RWPE1 (cell line): ENCODE measurements around the gene HNRNPC.
"Not testable (repeated sequence)": the region's sequence is repeated elsewhere in the genome, so short reads cannot be mapped to it uniquely, and the experiment has no call there.

Experiments
- CTCF ChIA-PET: fragments of 350-600 bp; sonication (Branson Sonifier 250); formaldehyde crosslinking; extraction: SDS; loops from one replicate; lab custom pipeline; 2021; lab: Yijun Ruan, JAX
- POLR2A ChIA-PET: fragments of 400-600 bp; formaldehyde crosslinking; extraction: SDS; loops from one replicate; lab custom pipeline; 2020; ENCODE audit warnings: antibody characterized with exemption; ENCODE audit not compliant: low non-redundant PET; lab: Yijun Ruan, JAX
- DNase-seq: peaks from one replicate; pipeline ENCODE4 v3.0.0; 2012; ENCODE audit warnings: low spot score
- H3K27ac ChIP-seq: fragments of 450-650 bp; 2 replicates; pipeline ENCODE4 v1.5.1; 2017
- CTCF ChIP-seq: fragments of 450-650 bp; conservative IDR thresholded peaks from 2 replicates; pipeline ENCODE4 v1.5.1; 2017; ENCODE audit warnings: low read depth, mild to moderate bottlenecking

HNRNPC gene

GRCh38 chr14:21184254-21184653, 85.0 kb downstream of the HNRNPC start:
- no peak for DNase-seq
- TF ChIP-seq CTCF: no peak
- no peak overlapping the region for H3K27ac ChIP-seq
- CTCF ChIA-PET: interaction anchor here (0.6 kb wide), 1 partner anchor 33 kb away, joined by 7 read pairs; no protein-coding TSS in a partner anchor
- POLR2A ChIA-PET: no interaction called here

DNA sequence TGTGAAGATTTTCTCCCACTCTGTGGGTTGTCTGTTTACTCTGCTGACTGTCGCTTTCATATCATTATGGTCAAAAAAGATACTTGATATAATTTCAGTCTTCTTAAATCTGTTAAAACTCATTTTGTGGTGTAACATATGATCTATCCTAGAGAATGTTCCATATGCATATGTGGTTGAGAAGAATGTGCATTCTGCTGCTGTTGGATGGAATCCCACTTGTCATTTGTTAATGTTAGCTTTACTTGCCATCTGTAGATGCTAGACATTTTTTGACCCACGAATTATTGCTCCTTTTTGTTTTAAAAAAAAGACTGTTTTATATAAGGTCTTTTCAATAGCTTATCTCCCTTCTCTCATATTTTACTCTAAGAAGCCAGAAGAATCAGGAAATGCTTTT, 87.1 kb downstream of the HNRNPC start:
- no peak for TF ChIP-seq CTCF
- ChIA-PET CTCF (no interaction called here), POLR2A (no interaction called here)
- H3K27ac ChIP-seq: no peak overlapping the region
- DNase-seq: no peak

GRCh38 chr14:21171128-21171527, 98.1 kb downstream of the HNRNPC start:
- TF ChIP-seq CTCF: no peak
- DNase-seq: no peak
- no peak overlapping the region for H3K27ac ChIP-seq
- CTCF ChIA-PET: no interaction called here
- POLR2A ChIA-PET: no interaction called here

- CTCF ChIA-PET: no interaction called here
- POLR2A ChIA-PET: no interaction called here
- no peak overlapping the region for H3K27ac ChIP-seq
- no peak for TF ChIP-seq CTCF
- DNase-seq: no peak
These were observed 99.7 kb downstream of the HNRNPC start for GRCh38 chr14:21169573-21169972.

DNA sequence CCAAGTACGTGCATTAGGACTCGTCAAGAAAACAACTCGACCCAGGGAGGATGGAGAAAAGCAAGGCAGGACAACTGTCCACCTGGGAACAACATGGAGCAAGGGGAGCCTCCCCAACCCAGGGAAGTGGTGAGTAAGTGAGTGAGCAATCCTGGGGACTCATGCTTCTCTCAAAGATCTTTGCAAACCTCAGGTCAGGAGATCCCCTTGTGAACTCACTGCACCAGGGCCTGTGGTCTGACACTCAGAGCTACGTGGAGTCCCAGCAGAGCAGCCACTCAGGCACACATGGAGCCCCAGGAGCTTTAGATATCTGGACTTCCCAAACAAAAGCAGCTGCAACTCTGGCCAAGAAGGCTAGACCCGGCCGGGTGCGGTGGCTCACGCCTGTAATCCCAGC, 101.2 kb downstream of the HNRNPC start:
- no peak overlapping the region for H3K27ac ChIP-seq
- no peak for TF ChIP-seq CTCF
- CTCF ChIA-PET: no interaction called here
- POLR2A ChIA-PET: no interaction called here
- DNase-seq: no peak

GRCh38 chr14:21165670-21166069, 103.6 kb downstream of the HNRNPC start:
- POLR2A ChIA-PET, H3K27ac ChIP-seq, CTCF ChIA-PET, DNase-seq: not testable (repeated sequence)

GRCh38 chr14:21165002-21165605, 104.1 kb downstream of the HNRNPC start:
- CTCF ChIA-PET, DNase-seq, POLR2A ChIA-PET, H3K27ac ChIP-seq: not testable (repeated sequence)

DNA sequence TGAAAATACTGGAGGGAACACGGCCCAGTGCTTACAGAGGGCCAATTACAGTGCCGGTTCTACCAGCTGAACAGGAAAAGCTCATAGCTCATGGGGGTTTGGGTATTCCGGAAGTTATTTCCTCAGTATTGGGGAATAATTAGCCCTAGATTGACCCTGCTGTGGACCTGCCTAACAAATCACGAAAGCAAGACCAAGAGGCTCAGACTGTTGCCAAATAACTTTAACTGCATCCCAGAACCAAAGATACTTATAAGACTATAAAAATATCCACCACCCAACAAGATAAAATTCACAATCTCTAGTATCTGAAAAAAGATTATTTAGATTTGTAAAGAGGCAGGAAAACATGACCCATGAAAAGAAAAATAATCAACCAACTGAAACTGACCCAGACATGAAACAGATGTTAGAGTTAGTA, 105.4 kb downstream of the HNRNPC start:
- ChIA-PET CTCF (no interaction called here), POLR2A (no interaction called here)
- TF ChIP-seq CTCF: no peak
- no peak overlapping the region for H3K27ac ChIP-seq
- DNase-seq: no peak
